Ramos (cell line): Measurements from ENCODE around the gene RARRES1.
"Not testable (repeated sequence)": the region's sequence is repeated elsewhere in the genome, so short reads cannot be mapped to it uniquely, and the experiment has no call there.

Experiments
- in situ Hi-C: fragments of 300-500 bp; cut with MboI; formaldehyde crosslinking; loops from one replicate; pipeline ENCODE4 v1.14.3; 2022; ENCODE audit warnings: low sequenced_read_pairs; ENCODE audit not compliant: unreplicated experiment

Gene RARRES1

DNA sequence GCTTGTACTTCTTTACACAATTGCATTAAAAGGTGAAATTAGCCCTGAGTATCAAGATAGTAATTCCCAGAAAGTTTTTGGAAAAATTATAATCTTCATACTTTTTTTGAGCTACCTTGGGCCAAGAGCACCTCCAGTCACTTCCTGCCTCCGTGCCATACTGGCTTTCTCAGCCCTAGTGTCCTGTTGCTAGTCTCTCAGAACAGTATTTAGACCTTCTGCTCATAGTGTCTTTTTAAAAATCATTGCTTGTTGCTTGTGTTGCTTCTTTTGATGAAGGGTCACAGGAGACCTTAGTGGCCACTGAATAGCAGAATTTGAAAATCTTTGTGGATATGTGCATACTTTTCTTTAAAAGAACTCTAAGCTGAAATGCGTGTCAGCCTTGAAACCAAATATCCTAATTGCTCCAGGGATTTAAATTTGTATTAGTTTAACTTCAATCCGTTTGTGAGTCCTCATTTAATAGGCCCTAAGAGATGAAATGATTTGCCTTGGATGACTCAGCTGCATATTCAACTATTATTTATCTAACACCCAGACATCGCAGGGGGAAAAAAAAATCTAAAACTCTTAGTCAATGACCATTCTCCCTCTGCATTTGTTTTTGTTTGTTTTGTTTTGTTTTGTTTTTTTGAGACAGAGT, 30.7 kb downstream of the RARRES1 start:
- in situ Hi-C loops = no loop called here

DNA sequence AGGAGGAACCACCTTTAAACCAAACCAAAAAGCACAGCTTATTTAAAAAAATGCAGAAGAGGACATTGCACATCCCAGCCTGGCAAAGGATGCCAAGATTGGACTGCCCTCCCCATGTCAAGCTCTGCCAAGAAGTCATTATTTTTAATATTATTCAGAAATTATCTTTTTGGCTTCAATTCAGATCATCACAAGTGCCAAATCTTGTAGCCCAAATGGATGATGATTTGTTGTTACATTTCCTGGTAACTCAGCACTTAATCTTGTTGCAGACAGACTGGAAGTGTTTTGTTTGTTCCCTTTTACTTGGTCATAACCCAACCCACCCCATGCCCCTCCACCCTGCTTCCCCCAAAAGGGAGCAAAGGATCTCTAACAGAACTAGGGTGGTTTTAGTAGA, 31.7 kb downstream of the RARRES1 start:
- in situ Hi-C loops = no loop called here

DNA sequence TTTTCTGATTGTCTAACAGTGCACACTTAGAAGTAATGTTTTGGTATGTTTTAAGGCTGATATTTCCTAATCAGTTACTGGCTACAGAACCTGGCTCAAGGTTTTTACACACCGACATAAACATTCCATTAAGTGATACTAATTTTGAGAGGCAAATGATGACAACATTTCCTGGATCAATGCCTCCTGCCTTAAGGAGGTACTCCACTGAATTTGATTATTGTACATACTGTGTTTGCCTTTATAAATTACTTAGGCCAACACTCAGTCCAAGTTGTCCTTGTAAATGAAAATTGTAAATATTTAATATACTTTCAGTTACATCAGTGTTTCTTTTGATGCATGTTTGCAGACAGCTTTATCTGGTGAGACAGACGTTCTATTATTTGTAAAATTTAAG, 35.6 kb downstream of the RARRES1 start:
- in situ Hi-C loops = no loop called here

DNA sequence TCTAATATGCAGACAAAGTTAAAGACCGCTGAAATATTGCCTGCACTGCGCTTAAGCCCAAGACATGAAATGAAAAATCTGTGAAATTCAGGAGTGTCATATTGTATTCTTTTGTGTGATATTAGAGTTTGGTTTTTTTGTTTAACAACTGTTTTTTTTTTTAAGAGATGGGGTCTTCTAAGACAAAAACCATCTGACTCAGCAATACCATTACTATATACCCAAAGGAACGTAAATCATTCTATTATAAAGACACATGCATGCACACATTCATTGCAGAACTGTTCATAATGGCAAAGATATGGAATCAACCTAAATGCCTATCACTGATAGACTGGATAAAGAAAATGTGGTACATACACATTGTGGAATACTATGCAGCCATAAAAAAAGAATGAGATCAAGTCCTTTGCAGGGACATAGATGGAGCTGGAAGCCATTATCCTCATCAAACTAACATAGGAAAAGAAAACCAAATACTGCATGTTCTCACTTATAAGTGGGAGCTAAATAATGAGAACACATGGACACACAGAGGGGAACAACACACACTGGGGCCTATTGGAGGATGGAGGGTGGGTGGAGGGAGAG, 38.3 kb downstream of the RARRES1 start:
- in situ Hi-C loops = not testable (repeated sequence)

DNA sequence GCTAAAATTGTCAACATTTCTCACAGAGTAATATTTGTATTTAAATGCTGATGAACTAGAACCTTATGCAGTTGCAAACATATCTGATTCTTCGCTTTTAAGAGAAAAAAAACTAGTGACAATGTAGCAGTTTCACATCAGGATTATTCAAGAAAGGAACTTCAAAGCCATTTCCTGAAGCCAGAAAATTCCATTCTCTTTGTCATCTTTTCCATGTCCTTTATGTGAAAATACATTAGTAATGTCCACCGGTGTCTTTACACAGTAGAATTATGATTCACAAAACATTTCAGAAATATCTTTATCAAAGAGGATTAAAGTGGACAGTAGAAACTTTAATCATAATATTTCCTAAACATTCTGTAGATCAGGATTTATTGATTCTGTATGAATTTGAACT, 47.1 kb downstream of the RARRES1 start:
- in situ Hi-C loops = no loop called here

DNA sequence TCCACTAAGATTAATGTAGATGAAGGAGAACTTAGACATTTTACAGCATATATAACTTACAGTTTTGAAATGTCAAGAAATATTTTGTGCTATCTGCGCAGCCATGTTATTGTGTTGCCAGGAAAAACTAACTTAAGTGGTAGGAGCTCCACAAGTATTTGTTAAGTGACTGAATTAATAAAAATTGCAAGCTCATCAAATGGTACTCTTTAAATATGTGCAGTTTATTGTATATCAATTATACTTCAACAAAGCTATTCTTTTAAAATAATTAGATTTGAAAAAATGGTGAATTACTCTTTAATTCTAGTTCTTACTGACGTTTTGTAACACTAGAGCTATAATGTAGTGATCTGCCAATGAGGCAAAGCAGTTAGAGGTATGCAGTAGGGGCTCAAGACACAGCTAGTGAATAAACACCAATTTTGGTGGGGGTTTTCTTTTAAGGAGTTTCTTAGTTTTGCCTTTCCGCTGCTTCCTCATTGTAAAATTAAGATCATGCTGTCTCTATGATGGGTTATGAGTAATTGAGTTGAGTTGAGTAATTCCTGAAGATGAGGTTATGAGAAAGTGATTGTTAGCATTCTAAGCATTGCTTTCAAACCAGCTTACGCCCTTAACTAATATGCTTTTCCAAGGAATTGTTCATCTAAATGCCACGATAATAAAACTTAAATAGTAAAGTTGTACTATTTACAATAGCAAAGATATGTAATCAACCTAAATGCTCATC, 48.9 kb downstream of the RARRES1 start:
- in situ Hi-C loops = no loop called here

DNA sequence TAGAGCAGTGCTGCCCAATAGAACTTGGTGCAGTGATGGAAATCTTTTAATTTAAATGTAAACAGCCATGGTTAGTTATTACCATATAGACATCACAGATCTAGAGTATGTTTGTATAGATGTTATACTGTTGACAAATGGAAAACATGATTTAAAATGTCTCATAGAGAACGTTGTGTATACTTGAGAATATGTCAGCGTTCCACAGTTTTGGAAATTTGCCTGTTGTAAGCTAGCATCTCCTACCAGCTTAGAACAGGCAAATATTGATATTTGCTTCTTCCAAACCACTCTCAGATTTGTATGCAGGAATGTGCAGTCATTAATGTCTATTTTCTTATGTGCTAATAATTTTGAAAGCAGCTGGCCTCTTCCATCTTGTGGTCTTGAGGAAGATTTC, 51.4 kb downstream of the RARRES1 start:
- in situ Hi-C loops = no loop called here

DNA sequence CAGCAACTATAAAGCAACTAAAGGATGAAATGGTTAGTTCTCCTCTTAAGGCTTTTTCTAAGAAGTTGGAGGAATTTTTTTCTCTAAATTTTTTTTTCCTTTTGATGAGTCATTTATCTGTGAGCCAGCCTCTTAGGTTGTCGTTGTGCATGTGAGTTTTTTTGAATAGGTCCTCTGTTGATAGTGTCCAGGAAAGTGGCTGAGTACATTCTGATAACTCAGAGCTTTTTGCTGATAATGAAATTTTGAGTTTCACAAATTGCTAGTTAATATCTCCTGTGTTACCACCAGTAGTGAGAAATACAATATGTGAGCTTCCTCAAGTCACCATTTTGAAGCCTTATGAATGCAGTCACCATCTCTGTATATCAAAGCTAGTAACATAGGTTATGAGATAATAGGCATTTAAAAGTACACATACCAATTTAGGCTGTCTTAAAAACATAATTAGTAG, 52.7 kb downstream of the RARRES1 start:
- in situ Hi-C loops = no loop called here

DNA sequence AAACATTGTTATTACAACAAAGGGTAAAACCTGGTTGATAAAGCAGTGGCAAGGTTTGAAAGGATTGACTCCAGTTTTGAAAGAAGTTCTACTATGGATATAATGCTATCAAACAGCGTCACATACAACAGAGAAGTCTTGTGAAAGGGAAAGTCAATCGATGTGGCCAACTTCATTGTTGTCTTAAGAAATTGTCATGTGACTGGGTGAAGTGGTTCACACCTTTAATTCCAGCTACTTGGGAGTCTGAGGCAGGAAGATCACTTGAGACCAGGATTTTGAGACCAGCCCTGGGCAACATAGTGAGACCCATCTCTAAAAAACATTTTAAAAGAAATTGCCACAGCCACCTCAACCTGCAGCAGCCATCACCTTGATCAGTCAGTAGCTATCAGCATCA, 53.6 kb downstream of the RARRES1 start:
- in situ Hi-C loops = no loop called here

DNA sequence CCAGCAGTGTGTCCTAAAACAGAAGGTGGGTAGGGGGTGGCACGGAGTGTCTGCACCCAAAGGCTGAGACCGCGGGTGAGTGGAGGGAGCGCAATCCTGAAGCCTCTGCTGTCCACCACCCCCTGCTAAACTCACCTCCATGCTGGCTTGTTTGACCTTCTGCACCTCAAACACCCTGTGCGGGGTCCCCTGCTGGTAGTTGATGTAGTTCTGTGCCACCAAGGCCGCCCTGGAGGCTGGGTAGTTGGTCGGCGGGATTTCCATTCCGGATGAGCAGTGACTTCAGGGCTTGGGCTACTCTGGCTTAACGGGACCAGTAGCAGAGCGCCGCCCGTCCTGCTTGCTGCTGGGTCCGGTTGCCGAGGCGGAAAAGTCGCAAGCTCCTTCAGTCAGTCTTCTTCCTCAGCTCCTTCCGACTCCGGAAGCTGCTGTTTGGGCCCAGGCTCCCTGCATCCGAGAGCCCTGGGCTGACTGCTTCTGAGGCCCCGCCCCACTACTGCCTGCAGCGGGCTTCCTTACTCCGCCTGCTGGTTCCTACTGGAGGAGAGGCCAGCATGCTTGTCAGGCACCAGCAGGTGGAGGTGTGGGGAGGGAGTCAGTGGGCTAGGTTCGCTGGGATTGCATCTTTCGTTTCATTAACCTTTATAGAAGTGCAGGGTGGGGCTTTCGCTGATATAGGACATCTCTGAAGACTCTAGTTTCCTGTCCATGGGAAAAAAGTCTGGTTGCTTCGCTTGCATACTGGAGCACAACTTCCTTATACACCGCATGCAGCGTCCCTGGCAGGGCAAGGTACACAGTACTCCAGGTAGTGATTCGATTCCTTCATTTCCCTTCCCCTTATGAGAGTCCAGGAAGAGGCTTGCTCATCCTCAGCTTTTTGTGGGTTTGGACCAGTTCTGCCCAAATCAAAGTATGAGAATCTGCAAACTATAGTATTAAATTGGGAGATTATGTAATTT, 59.8 kb downstream of the RARRES1 start, which contains the start of gene LXN:
LXN (minus strand) TSS at position 434 of the 962 bp plus-strand sequence; CDS start at position 264, 170 bp downstream.
- in situ Hi-C loops = no loop called here

DNA sequence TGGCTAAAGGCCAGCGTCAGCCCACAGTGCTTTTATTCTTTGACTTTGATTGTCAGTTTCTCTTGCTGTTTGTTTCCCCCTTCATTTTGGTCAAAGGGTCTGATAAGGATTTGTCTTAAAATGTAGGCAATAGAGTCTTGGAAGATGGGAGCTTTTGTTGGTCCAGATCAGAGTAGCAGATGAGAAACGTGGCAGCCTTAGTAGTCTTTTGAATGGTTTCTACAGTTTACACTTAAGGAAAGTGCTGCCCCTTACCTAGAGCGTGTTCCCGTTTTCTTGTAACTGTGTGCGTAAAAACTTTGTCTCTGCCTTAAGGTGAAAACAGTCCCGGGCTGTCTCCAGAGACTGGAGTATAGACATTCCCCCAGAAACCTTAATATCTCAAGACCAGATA, 60.4 kb downstream of the RARRES1 start:
- in situ Hi-C loops = no loop called here

DNA sequence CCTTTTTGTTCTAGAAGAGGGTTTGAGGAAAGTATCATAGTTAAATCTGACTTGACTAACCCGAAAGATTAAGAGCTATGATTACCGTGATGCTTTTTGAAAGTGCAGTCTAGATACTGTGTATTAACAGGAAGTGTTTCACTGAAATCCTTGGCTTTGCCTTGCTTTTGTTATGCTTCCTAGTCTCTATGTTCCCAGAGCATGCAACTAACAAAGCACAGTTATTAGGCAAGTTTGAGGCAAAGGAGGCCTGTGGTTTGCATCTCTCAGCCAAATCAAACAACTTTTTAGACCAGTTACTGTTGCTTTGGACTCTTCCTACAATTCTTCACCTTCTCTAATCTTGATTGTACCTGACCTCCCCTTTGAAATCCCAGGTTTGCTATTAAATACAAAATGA, 63.8 kb downstream of the RARRES1 start:
- in situ Hi-C loops = no loop called here

DNA sequence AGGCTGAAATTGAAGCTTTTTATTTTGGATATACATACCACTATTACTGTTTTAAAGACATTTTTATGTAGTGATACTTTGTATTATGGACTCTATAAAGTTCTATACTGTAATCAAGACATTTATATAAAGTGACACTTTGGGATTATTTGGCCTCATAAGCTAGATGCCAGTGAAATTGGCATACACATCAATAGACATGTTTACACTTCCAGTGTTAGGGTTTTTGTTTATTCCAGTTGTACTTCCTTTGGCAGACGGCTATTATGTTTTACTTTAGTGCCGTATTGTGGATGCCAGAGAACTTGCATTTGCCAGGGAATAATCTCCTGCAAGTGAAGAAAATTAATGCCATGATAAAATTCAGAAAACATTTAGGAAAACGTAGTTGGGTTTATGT, 65.8 kb downstream of the RARRES1 start:
- in situ Hi-C loops = no loop called here

DNA sequence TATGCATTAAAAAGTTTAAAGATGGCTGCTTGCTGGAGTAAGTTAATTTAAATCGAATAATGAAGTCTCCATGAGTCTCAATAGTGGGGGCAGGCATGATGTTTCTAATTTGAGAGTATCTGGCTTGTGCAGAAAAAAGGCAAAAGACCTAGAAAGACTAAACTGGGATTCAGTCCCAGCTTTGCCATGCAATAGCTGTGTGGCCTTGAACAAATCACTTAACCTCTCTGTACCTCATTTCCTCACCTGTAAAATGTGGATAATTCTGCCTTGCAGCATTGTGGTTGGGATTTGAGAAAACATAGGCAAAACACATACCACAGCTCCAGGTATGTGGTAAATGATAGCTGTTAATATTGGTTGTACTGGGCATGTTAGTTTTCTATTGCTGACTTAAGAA, 68.4 kb downstream of the RARRES1 start:
- in situ Hi-C loops = no loop called here

DNA sequence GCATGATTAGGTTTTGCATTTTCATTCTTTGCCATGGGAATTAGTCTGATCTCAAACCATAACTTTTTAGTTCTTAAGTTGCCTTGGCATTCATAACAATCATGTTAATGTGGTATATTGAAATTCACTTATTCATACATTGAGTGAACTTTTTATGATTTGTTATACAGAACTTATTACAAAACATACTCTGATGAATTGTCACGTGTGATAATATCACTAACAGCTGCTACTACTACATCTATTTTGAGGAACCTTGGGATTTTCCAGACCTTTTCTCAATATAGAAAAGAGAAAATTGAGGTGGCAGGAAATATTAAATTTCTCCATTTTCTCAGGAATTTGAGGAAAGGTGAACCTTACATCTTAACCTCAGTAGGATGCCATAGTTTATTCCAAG, 69.0 kb downstream of the RARRES1 start:
- in situ Hi-C loops = no loop called here

DNA sequence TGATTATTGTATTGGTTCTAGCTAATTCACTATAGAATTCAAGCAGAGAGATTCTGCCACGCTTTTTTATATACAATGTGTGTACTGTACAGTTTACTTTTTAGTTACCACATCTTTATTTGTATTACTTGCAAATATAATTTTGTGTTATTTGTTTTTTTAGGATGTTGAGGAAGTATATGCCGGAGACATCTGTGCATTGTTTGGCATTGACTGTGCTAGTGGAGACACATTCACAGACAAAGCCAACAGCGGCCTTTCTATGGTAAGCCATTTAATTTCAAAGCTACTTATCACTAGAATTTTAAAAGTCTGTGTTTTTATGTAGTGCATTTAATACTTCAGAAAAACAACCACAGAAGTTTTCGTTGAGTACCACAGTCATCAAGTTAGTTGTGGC, 71.5 kb downstream of the RARRES1 start:
- in situ Hi-C loops = no loop called here

DNA sequence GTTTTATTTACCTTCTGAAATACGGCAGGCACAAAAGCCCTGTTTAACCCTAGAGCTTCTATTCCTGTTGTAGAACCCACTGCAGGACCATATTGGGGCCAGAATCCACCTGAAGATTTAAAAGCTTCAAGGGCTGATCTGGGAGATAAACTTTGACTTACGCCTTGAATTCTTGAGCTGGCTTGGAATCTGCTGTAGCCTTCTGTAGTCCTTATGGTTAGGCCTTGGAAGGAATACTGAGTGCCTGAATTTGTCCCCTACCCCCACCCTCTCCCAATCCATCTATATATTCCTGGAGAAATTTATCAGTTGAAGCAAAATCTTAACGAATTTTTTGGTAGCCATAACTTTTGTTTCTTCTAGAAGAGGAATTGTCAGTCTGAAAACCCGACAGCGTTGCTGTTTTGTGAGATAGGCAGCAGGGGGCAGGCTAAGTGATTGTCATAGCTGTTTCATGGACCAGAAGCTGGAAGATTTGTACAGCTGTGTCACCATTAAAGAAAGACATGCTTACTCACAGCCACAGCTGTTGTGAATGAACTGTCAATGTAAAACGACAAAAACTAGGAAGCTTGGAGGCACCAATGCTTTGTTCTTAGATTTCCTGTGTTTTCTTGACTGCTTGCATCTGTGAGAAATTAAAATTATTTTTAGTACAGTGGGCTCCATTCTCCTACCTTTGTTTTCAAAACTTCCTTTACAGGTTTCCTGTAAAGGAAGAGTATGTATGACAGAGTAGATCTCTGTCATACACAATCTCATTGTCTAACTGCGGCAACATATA, 72.6 kb downstream of the RARRES1 start:
- in situ Hi-C loops = no loop called here

DNA sequence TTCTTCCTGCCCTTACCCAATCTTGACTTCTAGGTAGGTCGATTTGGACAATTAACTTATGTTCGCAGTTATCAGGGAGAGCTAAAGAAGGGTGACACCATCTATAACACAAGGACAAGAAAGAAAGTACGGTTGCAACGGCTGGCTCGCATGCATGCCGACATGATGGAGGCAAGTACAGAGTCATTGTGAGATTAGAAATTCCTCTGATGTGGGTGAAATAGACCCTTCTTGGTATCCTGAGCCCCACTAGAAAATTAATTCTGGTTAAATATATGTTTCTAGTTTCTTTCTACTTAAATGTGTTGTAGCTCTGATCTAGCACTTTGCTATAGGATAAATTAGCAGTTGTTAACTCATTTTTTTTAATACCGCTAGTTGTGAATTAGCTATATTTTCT, 73.4 kb downstream of the RARRES1 start:
- in situ Hi-C loops = no loop called here

DNA sequence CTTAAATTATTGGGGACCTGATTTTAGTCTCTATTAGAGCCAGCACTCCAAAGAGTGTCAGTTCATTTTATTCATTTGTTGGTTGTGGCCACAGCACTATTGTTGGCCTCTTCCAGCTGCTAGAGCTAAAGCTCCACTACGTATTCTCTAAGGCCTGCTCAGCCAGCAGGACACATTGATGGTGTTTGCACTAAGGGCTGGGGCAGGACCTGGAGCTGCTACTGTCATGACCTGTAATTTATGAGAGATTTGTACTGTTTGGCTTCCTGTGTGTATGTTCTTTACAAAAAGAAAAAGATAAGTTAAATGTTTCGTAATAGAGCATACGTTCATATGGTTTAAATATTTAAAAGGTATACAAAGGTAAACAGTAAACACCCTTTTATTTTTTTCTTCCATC, 79.8 kb downstream of the RARRES1 start:
- in situ Hi-C loops = no loop called here

DNA sequence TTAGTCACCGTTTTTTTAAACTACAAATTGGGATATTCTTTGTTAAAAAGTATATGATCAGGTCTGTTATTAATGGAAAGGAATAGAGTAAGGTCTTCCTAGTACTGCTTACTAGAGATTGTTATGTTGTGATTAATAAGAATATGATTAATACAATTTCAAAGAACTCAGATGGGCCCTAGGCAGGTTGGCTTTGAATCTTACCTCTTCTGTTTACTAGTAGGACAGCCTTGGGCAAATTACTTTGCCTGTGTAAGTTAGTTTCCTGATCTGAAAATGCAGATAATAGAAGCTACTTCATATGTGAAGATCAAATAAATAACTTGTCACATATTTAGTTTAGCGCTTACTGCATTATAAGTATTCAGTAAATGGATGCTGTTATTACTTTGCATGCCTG, 81.1 kb downstream of the RARRES1 start:
- in situ Hi-C loops = no loop called here
